LNCAP (cell line): ENCODE measurements around the gene KIF26A.

Experiments
- TF ChIP-seq, protein P1 (sequence below): fragments of 450-650 bp; IDR thresholded peaks from 2 replicates; pipeline ENCODE4 v1.5.1; 2017; ENCODE audit warnings: mild to moderate bottlenecking

The KIF26A gene

DNA sequence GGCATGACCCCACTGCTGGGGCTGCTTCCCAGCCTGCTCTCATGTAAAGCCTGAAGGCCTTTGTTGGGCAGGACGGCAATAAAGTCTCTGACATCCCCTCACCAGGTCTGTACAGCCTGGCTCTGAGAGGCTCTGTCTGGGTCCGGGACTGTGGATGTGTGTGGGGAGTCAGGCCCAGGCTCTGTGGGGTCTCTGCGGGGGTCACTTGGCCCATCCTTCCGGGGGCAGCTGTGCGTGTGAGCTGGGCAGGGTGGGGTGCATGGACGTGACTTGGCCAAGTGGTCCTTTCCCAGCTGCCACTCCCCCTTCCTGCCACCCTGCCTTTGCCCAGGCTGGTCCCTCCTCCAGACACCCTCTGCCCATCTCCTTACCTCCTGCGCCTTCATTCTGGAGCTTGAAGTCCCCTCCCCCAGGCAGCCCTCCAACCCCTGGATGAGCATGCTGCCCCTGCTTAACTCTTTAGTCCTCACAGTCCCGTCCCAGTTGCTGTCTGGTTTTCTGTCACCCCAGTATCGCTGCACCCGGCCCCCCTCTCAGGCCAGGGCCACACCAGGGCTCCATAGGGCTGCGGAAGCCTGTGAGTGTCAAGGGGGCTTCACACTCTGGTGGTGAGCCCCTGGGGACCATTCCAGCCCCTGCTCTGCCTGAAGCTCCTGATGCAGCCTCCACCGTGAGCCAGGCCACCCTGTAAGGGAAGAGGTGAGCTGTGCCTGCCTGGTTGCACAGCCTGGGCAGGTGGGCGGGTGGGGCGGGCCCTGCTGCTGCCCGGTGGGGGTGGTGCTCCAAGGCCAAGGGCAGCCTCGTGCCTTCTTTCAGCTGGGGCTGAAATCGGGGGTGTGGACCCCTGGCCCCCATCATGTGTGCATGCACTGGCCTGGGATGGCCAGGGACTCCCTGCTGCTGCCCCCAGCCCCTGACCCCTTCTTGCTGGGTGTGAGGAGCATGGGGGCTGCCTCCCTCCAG, 25.5 kb upstream of the KIF26A start:
- TF ChIP-seq, protein P1, sequence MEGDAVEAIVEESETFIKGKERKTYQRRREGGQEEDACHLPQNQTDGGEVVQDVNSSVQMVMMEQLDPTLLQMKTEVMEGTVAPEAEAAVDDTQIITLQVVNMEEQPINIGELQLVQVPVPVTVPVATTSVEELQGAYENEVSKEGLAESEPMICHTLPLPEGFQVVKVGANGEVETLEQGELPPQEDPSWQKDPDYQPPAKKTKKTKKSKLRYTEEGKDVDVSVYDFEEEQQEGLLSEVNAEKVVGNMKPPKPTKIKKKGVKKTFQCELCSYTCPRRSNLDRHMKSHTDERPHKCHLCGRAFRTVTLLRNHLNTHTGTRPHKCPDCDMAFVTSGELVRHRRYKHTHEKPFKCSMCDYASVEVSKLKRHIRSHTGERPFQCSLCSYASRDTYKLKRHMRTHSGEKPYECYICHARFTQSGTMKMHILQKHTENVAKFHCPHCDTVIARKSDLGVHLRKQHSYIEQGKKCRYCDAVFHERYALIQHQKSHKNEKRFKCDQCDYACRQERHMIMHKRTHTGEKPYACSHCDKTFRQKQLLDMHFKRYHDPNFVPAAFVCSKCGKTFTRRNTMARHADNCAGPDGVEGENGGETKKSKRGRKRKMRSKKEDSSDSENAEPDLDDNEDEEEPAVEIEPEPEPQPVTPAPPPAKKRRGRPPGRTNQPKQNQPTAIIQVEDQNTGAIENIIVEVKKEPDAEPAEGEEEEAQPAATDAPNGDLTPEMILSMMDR = no peak

DNA sequence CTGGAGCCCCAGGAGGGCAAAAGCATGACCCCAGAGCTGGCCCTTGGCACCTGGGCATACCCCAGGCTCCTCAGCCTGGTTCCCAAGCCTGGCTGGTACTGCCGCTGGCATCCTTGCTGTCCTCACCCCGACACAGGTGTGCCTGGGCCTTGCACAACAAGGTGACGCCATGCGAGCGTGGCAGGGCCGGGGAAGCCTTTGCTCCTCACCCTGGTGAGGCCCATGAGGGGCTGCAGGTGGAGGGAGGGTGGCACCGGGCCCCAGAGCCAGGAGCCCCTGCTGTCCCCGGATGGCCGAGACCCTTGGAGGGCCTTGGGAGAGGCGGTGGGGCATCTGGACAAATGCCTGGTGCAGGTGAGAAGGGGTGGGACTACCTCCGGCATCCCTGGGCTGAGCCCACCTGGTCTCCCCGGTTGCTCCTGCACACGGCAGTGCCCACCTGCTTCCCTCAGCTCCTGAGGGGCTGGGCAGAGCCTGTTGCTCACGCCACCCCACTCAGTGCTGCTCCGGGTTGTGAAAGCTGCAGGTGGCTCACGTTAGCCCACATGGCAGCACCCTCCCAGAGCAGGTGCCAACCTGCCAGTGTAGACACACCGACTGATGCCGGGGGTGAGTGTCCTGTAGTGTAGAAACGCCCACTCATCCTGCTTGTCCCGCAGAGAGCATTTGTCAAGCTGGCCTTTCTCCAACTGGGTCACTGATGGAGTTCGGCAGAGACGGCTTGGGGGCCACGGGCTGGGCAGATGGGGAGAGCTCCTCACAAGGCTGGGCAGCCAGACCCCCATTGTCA, 24.6 kb upstream of the KIF26A start:
- TF ChIP-seq, protein P1 = no peak

DNA sequence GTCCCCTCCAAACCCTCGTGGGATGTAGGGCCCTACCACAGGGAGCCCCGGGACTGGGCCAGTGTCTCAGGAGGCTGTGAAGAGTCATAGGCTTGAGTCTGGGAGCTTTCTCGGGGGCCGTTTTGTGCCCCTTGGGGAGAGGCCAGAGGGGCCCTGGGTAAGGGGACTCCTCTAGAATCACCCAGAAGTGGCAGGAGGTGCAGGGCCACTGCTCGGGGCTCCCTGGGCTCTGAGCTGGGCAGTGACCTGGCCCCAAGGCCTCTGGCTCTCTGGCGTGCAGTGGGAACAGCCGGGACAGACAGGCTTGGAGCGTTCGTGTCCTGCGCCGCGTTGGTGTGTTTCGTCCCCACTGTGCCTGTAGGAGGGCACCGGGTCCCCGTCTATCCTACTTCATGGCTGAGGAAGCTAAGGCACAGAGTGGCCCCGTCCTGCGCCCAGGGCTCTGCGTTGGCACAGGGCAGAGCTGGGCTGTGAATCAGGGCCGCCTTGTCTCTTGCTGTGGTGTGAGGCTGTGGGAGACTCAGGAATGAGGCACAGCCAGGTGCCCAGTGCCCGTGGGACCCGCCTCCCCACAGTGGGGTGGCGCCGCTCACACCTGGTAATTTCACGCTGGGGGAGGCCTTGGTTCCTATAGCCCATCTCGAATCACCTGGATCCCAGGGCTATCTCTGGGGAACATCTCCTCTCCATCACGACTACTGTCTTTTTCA, 23.8 kb upstream of the KIF26A start:
- TF ChIP-seq, protein P1 = no peak

DNA sequence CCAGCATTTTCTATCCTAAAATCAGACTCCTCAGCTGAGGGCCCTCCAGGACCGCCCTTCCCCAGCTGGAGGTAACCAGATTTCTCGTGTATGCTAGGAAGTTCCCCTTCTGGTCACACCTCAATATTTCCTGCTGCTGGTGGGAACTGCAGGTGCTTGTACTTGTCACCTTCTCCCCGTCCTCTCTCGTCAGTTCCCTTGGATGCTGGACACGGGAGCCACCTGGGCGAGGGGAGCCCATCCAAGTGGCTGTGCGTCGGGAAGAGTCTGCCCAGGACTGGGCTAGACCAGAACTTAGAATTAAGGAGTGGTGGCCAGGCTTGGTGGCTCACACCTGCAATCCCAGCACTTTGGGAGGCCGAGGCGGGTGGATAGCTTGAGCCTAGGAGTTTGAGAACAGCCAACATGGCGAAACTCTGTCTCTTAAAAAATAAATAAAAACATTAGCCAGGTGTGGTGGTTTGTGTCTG, 23.2 kb upstream of the KIF26A start:
- TF ChIP-seq, protein P1 = no peak

DNA sequence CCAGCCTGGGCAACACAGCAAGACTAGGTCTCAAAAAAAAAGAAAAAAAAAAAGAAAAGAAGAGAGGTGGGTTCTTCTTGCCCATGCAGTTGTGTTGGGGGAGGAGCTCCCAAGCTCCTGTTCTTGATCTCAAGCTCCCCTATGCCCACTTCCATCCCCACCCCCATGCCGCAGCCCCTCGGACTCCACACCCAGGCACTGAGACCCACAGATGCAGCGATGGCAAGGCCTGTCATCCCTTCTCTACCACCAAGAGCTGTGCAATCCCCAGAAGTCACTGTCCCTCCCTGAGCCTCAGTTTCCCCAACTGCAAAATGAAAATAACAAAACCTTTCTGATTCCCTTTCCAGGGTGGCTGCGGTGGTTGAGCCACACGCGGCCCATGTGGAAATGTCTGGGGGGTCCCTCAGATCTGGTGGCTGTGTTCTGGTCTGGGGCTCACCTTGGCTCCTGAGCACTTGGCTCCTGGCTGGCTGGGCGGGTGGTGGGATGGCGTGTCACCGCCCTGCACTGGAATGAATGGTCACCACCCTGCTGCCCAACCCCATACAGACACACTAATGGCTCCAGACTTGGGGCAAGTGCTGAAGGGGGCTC, 22.6 kb upstream of the KIF26A start:
- TF ChIP-seq, protein P1 = no peak

DNA sequence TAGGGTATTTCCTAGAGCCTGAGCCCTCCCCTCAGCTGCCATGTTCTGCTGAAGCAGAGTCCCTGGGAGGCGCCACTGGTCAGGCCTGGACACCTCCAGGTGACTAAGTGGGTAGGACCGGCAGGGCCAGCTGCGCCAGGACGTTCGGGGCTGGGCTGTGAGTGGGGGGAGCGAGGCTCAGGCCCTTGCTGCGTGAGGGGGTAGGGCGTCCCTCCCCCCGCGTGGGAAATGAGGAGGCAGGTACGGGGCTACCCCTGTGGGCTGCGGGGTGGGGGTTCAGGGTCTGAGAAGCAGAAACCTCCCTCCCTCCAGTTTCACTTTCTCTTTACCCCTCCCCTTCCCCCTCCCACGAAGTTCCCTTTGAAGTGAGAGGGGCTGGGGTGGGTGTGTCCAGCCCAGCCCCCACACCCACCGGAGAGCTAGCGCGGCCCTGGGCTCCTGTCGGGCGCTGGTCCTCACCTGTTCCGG, 22.1 kb upstream of the KIF26A start:
- TF ChIP-seq, protein P1 = no peak
